NCI-H524 treated with DMSO at 0.1 percent for 48 hours (cell line): ENCODE results near the gene COMMD6.

ENCODE experiments used
- DNase-seq: peaks from one replicate; lab custom pipeline; 2025; lab: John Stamatoyannopoulos, UW

Gene COMMD6

DNA sequence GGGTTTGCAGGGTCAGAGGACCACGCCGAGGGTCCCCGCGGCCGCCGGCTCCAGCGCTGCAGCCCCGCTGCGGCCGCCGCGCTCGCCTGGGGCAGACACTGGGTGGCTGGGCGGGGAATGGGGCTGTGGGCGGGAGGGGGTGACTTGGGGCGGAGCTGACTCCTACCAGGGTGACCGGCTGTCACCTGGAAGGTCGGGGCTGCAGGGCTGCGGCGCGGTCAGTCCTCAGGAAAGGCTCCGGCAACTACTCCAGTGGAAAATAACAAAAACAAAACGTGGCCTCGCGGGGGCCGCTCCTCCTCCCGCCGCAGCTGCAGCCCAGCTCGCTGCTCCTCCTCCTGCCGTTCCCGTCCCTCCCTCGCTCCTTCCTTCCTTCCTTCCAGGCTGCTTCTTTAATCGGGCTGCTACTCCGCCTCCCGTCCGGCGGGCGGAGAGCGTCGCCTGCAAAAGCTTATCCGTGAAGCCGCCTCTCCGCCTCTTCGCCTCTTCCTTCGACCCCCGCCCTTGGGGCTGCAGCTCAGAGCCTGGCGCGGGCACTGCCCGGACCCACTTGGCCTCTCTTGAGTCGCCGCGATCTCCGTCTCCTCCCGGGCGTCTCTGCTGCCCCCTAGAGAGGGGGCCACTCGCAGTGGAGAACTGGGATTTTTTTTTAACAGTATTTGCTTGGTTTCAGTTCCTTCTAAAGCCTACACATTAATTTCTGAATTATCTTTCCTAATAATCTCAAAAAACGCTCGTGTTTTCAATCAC, 55.4 kb downstream of the COMMD6 start, which contains the start of gene TBC1D4:
TBC1D4 (minus strand) TSS at position 100 of the 750 bp plus-strand sequence. CDS start 402 bp downstream, outside the sequence.
- peak; percentile 65 for DNase-seq

GRCh38 chr13:75481176-75482069, 56.2 kb downstream of the COMMD6 start:
- DNase-seq = no peak

DNA sequence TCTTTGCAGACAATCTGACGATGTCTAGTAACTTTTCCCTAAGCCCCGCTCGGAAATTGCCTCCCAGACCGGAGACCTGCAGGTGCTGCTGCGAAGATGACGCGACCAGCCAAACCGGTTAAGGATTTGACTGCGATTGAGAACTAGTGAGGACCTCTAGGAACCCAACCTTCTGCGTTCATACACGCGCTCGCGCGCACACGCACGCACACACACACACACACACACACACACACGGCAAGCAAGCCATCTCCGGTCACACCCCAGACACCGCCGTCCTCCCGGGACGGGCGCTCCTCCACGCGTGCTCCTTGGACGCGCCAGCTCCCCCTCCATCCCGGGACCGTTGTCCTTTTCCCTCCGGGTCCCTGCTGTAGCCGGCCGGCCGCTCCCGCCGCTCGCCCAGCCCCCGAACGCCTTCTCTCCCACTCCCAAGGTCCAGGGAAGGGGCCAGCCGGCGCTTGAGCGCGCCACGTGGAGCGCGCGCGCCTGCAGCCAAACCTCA, 56.9 kb downstream of the COMMD6 start:
- no peak for DNase-seq

- peak; percentile 40 for DNase-seq
Measured at GRCh38 chr13:75479102-75479740, 58.4 kb downstream of the COMMD6 start.

GRCh38 chr13:75478659-75479058, 59.0 kb downstream of the COMMD6 start:
- DNase-seq = no peak
